GM21423 (cell line): Measurements from ENCODE around the gene IFT43.
A peak's percentile ranks its signal among the peaks of the same experiment; 100 is the strongest.

Source experiments
- ATAC-seq: cut with Tn5 transposase; IDR thresholded peaks from one replicate; pipeline ENCODE4 v1.9.1; 2021; ENCODE audit warnings: mild to moderate bottlenecking, moderate library complexity; ENCODE audit not compliant: unreplicated experiment

Gene IFT43

GRCh38 chr14:75979648-75980565, 5.7 kb upstream of the IFT43 start:
- no peak for ATAC-seq

DNA sequence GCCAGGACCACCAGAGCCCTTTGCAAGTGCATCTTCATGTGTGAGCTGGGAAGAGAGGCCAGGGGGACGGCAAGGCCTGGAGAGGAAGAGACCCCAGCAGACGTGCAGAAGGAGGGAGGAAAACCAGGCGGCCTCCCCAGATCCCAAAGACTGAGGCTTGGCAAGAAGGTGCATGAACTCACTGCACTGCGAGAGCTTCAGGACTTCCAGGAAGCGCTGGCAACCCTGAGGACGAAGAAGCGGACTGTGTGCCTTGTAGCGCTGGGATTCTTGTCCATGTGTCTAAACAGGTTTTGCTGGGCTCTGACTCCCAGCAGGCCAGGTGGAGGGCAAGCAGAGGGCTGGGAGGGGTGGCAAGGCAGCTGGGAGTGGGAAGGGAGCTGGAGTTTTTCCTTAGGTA, 4.7 kb upstream of the IFT43 start:
- ATAC-seq = no peak

DNA sequence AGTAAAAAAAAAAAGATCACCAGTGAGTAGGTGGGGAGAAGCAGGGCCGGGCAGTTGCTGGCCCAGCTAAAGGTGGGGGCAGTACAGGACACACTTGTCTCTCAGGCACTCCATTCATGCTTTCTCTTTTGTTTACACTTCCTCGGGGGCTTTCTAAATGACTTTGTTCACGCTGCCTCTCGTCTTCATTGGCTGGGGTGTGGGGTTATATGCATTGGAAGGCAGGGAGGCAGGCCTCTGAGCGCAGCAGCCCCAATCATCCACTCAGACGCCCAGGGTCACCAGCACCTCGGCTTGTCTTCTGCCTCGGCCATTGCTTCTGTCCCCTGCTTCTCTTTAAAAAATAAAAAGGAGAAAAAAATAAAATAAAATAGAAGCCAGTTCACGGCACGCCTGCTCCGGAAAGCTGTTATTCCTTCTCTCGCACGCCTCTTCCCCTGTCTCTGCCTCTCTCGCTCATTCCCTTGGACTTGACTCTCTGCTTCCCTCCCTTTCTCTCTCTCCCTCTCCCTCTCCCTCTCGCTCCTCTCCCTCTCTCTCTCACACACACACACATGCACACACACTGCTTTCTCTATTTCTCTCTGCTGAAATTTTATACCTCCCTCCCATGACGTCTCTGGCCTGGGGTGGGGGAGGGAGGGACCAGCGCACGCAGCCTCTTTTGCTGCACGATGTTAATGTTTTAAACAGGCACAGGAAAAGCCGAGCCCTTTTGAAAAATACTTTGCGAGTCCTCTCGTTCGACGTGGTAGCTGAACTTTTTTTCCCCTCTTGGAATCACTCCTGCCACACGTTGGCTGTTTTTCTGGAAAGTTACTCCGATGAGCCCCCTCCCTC, 3.9 kb upstream of the IFT43 start, which contains the start of gene TGFB3:
Gene TGFB3, minus strand, starts transcription at position 570 of the 840 bp plus-strand sequence. CDS start 1,102 bp downstream, outside the sequence.
- peak; percentile 40 for ATAC-seq

DNA sequence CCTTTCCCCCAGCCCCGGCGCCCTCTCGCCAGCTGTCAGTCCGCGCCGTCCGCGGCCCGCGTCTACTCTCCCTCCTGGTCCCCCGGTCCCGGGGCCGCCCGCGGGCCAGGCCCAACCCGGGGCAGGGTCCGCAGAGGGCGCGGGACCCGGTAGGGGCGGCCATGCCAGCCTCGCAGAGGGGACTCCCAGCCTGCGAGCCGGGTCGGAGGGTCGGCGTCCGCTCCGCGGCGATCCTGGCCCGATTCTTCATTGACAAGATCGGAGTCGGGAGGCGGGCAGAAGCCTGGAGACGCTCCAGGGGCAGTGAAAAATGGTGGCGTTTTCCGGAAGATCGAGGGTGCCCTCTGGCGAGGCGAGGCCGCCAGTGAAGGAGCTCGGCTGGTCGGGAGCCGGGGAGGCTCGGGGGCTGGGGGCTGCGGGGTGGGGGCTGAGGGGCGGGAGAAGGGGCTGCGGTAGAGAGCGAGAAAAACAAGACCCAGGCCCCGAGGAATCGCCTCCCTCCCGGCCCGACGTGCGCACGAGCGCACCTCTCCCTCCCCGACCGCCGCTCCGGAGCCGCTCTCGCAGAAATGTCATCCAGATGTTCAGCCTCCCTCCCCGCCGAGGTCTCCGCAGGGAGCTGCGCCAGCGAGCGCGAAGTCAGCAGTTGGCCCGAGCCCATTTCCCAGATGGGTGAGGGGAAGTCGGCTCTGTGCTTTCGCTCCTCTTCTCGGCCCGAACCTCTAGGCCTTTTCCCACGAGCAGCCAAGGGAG, 3.1 kb upstream of the IFT43 start:
- peak; percentile 42 for ATAC-seq

DNA sequence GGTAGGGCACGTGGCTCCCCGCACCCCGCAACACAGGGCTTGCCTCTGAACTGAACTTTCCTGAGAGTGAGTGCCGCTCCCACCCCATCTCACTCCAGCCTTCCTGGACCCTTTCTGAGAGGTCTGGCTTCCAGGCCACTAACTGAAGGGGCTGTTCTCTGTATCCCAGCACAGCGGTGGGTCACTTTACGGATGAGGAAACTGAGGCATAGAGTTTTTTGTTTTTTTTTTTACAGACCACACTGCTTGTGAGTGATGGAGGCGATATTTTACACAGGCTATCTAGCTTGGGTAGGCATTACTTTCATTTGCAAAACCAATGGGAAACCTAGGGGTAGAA, 2.6 kb upstream of the IFT43 start:
- no peak for ATAC-seq

- no peak for ATAC-seq
Observed at GRCh38 chr14:75984674-75985073, 889 bp upstream of the IFT43 start.

- no peak for ATAC-seq
Observed at GRCh38 chr14:75986439-75986765, 839 bp downstream of the IFT43 start.

DNA sequence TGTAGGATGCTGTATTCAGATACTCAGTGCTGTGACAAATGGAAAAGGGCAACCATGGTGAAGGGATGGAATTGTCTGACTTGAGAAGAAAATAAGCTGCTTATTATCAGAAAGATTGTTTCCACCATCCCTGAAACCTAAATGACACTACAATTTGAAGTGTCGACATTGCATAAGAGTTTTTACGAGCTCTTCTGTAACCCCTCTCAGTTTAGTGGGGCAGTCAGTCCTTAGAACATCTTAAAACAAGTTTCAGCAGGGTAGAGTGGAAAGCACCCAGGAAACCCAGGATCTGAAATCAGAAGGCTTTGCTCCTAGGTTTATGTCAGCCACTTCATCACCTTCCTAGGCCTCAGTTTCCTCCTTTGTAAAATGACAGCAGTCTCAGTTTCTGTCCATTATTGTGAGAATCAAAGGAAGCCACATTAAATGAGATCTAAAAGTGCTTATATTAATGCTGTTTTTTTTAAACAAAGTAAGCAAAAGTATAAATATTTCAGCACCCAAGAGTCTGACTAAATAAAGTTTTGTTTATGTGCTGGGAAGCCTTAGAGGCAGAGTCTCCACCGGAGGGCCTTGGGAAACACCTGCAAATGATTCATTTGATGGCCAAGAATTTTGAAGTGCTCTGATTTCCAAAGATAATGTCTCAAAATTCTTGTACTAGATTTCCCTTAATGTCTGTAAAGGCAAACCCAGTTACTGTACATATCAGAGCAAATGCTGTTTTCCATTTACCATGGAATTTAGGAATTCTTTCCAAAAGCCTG, 1.8 kb downstream of the IFT43 start:
- ATAC-seq = no peak

DNA sequence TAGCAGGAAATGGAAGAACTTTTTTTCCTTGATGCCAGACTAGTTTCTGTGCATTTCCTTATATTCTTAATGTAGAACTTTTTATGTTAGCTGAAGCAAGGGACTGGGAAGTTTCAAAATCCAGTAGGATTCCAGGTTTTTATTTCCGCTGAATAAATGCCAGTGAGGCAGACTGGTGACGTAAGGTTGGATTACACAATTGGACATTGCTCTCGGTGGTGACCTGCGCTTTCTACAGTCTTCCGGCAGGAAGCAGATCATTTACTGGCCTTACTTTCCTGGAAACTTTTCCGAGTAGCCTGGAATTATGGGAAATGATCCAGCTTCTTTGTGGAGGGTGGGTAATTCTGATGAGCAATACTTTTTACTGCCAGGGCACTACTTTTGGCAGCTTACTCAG, 3.6 kb downstream of the IFT43 start:
- no peak for ATAC-seq

DNA sequence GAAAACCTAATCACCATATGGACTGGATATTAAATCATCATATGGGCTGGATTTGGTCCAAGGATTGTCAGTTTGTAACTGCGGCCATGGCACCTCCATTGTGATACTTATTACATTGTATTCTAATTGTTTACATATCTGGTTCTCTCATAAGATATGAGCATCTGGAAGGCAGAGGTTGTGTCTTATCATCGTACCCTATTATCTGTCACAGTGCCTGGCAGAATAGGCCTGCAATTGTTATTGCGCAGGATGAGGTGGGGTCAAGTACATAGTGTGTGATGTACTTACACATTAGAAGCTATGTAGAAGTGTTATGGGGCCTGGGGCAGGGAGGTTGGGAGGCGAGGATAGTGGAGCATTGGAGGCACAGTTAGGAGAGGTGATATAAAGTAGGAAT, 4.7 kb downstream of the IFT43 start:
- ATAC-seq = no peak

DNA sequence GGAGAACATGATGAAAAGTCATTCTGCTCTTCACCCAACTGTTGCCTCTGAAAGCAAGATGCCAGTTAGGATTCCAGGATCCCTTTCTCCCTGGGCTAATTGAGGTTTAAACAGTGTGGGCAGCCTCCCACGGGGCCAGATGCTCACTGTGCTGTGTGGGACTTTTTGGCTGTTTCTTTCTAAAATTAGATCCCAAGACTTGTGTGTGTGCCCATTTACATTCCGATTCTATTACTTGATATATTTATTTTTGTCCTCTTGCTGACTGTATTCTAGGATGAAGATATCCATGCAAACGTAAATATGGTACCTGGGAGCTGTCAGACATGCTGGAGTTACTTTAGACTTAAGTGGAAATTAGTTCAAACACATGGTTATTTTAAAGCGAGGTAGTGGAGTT, 6.2 kb downstream of the IFT43 start:
- ATAC-seq = no peak

GRCh38 chr14:75993567-75994041, 8.0 kb downstream of the IFT43 start:
- peak; percentile 74 for ATAC-seq

- no peak for ATAC-seq
Observed at GRCh38 chr14:75995372-75996041, 9.9 kb downstream of the IFT43 start.

DNA sequence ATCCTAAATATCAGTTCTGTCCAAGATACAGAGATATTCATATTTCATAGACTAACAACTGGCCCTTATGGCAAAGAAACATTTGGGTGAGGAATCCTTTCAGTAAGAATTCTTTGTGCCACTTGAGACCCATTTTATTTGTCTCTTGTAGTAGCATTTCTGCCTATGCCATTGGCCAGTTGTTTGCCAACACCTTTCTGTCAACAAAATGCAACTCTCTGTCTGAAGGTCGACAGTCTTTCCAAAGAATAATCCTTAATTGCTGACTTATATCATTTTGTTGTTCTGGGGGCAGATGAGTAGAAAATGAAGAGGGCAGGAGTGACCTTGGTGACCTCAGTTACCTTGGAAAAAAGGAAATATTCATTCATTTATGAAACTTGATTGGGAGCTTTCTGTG, 10.9 kb downstream of the IFT43 start:
- no peak for ATAC-seq

DNA sequence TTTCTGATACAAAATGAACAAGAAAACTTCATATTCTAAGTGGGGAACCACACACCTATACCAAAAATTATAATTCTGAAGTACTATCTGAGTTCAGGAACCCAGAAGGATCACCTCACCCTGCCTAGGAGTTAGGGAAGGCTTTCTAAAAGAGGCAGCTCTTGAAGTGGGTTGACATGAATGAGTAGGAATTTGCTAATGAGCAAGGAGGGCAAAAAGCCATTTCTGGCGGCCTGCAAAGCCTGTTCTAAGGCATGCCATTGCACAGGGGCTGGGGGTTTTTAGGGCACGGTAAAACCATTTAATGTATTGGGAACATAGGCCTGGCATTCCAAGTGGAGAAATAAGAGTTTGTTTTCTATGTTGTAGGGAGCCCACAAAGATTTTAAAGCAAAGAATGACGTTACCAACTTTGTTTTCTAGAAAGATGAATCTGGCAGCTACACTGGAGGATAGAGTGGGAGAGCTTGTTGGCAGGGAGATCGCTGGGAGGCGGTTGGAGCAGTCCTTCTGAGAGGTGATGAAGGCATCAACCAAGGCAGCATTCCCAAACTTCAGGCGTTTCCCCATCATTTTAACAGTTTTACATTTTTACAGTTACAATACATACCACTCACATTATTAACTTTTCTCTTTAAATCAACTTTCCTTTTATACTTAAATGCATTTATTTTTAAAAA, 14.1 kb downstream of the IFT43 start:
- no peak for ATAC-seq

GRCh38 chr14:76002383-76002782, 16.8 kb downstream of the IFT43 start:
- no peak for ATAC-seq

DNA sequence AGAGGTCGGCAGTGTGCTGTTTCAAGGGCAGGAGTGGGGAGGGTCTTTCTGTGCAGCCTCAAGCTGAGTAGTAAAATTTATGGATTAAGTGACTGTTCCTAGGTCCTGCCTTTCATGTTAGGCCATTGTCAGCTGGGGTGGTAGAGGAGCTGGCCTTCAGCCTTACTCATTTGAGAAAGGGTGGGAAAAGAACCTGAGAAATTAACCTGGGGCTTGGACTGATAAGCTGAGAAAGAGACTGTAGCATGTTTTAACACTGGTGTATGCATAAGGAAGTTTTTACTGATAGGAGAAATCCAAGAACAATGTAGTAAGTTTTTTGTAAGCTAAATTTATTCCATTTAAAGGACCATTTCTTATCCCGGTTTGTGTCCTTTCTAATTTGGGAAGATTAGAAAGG, 20.7 kb downstream of the IFT43 start:
- no peak for ATAC-seq

- no peak for ATAC-seq
Observed at GRCh38 chr14:76007379-76007778, 21.8 kb downstream of the IFT43 start.

- ATAC-seq = no peak
Observed at GRCh38 chr14:76007852-76008251, 22.3 kb downstream of the IFT43 start.
